OCI-LY1 (cell line): ENCODE measurements around the gene BEND6.

Experiments
- H2AFZ ChIP-seq: fragments of 200-600 bp; sonication (generic), shearing (Covaris generic); 2 replicates; pipeline ENCODE4 v1.6.0; 2014; ENCODE audit warnings: antibody characterized with exemption, mild to moderate bottlenecking, low read length
- H3F3A ChIP-seq: fragments of 200-600 bp; sonication (generic), shearing (Covaris generic); 2 replicates; pipeline ENCODE4 v1.6.0; 2014; ENCODE audit warnings: mild to moderate bottlenecking, antibody characterized with exemption, low read length, moderate library complexity; ENCODE audit not compliant: insufficient read depth
- H3K27ac ChIP-seq: fragments of 200-600 bp; sonication (generic); 2 replicates; pipeline ENCODE4 v1.5.1; 2014; ENCODE audit warnings: low read length, mixed run types, mild to moderate bottlenecking, low read depth; ENCODE audit not compliant: poor library complexity, severe bottlenecking
- H3K27me3 ChIP-seq: fragments of 200-600 bp; sonication (generic); 2 replicates; pipeline ENCODE4 v1.6.0; 2014; ENCODE audit warnings: antibody characterized with exemption, mild to moderate bottlenecking, low read length, moderate library complexity; ENCODE audit not compliant: insufficient read depth
- H3K36me3 ChIP-seq: fragments of 200-600 bp; sonication (generic); 2 replicates; pipeline ENCODE4 v1.6.1; 2014; ENCODE audit warnings: mild to moderate bottlenecking, antibody characterized with exemption, low read length, moderate library complexity, mixed read lengths; ENCODE audit not compliant: insufficient read depth
- H3K4me1 ChIP-seq: fragments of 200-600 bp; sonication (generic); 2 replicates; pipeline ENCODE4 v1.5.1; 2014; ENCODE audit warnings: mild to moderate bottlenecking, low read length, moderate library complexity; ENCODE audit not compliant: insufficient read depth, severe bottlenecking
- H3K4me2 ChIP-seq: fragments of 200-600 bp; sonication (generic), shearing (Covaris generic); 2 replicates; pipeline ENCODE4 v1.6.1; 2014; ENCODE audit warnings: low read length
- H3K4me3 ChIP-seq: fragments of 200-600 bp; sonication (generic); 2 replicates; pipeline ENCODE4 v1.5.1; 2014; ENCODE audit warnings: low read length, low read depth, mild to moderate bottlenecking, mixed read lengths; ENCODE audit not compliant: poor library complexity, severe bottlenecking
- H3K79me2 ChIP-seq: fragments of 200-600 bp; shearing (Covaris generic); 2 replicates; pipeline ENCODE4 v1.6.1; 2016; ENCODE audit warnings: mixed run types, low read length, mixed read lengths; ENCODE audit not compliant: insufficient read depth
- H3K9ac ChIP-seq: fragments of 200-600 bp; sonication (generic), shearing (Covaris generic); 2 replicates; pipeline ENCODE4 v1.6.1; 2014; ENCODE audit warnings: mild to moderate bottlenecking, low read length, mixed read lengths
- H3K9me2 ChIP-seq: fragments of 200-600 bp; sonication (generic), shearing (Covaris generic); 2 replicates; pipeline ENCODE4 v1.6.1; 2014; ENCODE audit warnings: low read depth, mild to moderate bottlenecking, low read length, mixed read lengths
- H3K9me3 ChIP-seq: fragments of 200-600 bp; shearing (Covaris generic); 2 replicates; pipeline ENCODE4 v1.6.1; 2014; ENCODE audit warnings: low read length, mixed read lengths
- H4K20me1 ChIP-seq: fragments of 200-600 bp; sonication (generic), shearing (Covaris generic); 2 replicates; pipeline ENCODE4 v1.6.0; 2016; ENCODE audit warnings: mild to moderate bottlenecking, low read length; ENCODE audit not compliant: insufficient read depth
- EZH2 ChIP-seq: fragments of 200-600 bp; sonication (generic), shearing (Covaris generic); IDR thresholded peaks from 2 replicates; pipeline ENCODE4 v1.8.0; 2017; ENCODE audit warnings: borderline replicate concordance, mixed run types, mild to moderate bottlenecking, antibody characterized with exemption, low read length, moderate library complexity, mixed read lengths
- TF ChIP-seq, protein P1 (sequence below): fragments of 200-600 bp; sonication (generic), shearing (Covaris generic); IDR thresholded peaks from 2 replicates; pipeline ENCODE4 v1.5.1; 2017; ENCODE audit warnings: mild to moderate bottlenecking, antibody characterized with exemption, low read length, moderate library complexity, mixed read lengths

The BEND6 gene

DNA sequence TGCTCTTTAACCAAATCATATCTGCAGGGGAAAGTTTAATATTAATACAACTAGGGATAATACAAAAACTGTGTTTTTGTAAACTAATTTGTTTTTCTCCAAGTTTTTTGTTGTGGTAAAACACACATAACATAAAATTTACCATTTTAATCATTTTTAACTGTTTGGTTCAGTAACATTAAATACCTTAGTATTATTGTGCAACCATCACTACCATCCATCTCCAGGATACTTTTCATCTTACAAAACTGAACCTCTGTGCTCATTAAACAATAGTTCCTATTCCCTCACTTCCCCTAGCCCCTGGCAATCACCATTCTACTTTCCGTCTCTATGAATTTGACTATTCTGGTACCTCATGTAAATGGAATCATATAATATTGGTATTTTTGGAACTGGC is 15.9 kb downstream of the BEND6 start:
- no peaks in the 10 kb centered on the region for H3K79me2 ChIP-seq
- H3K4me2 ChIP-seq = no peak overlapping the region
- H3K9ac ChIP-seq = no peak overlapping the region
- no peaks in the 10 kb centered on the region for H3K9me2 ChIP-seq
- H3K4me3 ChIP-seq = no peak overlapping the region
- no peaks in the 10 kb centered on the region for H4K20me1 ChIP-seq
- no peaks in the 10 kb centered on the region for H3K36me3 ChIP-seq
- no peak for TF ChIP-seq EZH2
- TF ChIP-seq, protein P1, sequence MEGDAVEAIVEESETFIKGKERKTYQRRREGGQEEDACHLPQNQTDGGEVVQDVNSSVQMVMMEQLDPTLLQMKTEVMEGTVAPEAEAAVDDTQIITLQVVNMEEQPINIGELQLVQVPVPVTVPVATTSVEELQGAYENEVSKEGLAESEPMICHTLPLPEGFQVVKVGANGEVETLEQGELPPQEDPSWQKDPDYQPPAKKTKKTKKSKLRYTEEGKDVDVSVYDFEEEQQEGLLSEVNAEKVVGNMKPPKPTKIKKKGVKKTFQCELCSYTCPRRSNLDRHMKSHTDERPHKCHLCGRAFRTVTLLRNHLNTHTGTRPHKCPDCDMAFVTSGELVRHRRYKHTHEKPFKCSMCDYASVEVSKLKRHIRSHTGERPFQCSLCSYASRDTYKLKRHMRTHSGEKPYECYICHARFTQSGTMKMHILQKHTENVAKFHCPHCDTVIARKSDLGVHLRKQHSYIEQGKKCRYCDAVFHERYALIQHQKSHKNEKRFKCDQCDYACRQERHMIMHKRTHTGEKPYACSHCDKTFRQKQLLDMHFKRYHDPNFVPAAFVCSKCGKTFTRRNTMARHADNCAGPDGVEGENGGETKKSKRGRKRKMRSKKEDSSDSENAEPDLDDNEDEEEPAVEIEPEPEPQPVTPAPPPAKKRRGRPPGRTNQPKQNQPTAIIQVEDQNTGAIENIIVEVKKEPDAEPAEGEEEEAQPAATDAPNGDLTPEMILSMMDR = no peak
- H3F3A ChIP-seq = no peaks in the 10 kb centered on the region
- H3K9me3 ChIP-seq = no peaks in the 10 kb centered on the region
- H3K27me3 ChIP-seq = no peaks in the 10 kb centered on the region
- no peak overlapping the region for H2AFZ ChIP-seq
- no peak overlapping the region for H3K27ac ChIP-seq
- no peaks in the 10 kb centered on the region for H3K4me1 ChIP-seq

DNA sequence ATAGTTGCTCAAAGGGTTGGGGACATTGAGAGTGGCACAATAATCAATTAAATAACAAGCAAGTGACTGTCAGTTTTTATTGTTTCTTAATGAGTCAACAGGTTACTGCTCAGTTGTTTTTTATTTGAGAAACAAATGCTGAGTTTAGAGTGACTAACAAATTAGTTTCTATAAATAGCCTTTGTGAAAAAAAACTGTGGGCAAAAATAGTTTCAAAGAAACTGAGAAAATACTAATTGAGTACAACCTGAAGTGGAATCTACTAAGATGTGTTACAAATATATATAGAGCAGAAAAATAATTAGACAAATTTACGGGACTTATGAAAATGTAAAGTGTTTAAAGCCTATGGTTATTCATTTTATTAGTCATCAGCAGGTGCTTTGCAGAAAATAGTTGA is 22.3 kb downstream of the BEND6 start:
- H3K4me1 ChIP-seq = no peaks in the 10 kb centered on the region
- H2AFZ ChIP-seq = no peak overlapping the region
- H3K9ac ChIP-seq = no peak overlapping the region
- no peaks in the 10 kb centered on the region for H4K20me1 ChIP-seq
- no peak overlapping the region for H3K27ac ChIP-seq
- H3K36me3 ChIP-seq = no peaks in the 10 kb centered on the region
- H3K27me3 ChIP-seq = no peaks in the 10 kb centered on the region
- H3K4me2 ChIP-seq = no peak overlapping the region
- H3K79me2 ChIP-seq = no peaks in the 10 kb centered on the region
- H3F3A ChIP-seq = no peaks in the 10 kb centered on the region
- H3K4me3 ChIP-seq = no peak overlapping the region
- H3K9me3 ChIP-seq = no peaks in the 10 kb centered on the region
- TF ChIP-seq EZH2 = no peak
- TF ChIP-seq, protein P1 = no peak
- no peaks in the 10 kb centered on the region for H3K9me2 ChIP-seq

- Histone ChIP-seq H3K4me3 (no peak overlapping the region), H3K9me2 (no peaks in the 10 kb centered on the region), H3K9ac (no peak overlapping the region), H3K79me2 (no peaks in the 10 kb centered on the region), H3F3A (no peaks in the 10 kb centered on the region), H2AFZ (no peak overlapping the region), H3K27ac (no peak overlapping the region), H3K9me3 (no peaks in the 10 kb centered on the region), H3K27me3 (no peaks in the 10 kb centered on the region), H3K36me3 (no peaks in the 10 kb centered on the region), H4K20me1 (no peaks in the 10 kb centered on the region), H3K4me2 (no peak overlapping the region), H3K4me1 (no peaks in the 10 kb centered on the region)
- TF ChIP-seq EZH2 = no peak
- TF ChIP-seq, protein P1 = no peak
Measured at GRCh38 chr6:56978530-56978929, 23.6 kb downstream of the BEND6 start.
